ENCODE results near the gene BMPR1B.

The BMPR1B gene

GRCh38 chr4:95198961-95199360 is 441.2 kb downstream of the BMPR1B start:
- DNase-seq: no peak

DNA sequence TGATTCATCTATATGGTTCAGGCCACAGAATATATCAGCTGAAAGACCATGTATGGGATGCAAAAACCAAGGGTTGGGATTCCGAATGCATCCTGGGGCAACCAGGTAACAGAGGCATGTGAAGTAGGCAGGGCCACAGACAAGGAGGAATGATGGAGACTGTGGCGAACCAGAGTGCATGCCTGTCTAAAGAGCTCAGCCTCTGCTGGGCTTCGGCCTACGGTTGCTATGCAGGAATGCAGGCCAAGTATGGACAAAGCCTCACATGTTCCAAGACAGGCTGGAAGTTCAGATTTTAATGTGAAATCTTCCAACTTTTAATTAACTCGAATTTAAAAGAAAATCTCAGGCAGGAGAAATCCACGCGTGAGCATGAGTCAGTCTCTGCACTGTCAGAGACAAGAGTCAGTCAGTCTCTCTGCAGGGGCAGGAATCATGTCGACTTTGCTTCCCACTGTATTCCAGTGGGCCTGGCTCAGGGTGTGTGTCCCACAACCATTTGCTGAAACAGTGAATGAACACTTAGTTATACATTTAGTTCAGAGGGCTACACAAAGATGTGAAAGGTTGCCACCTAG is 446.6 kb downstream of the BMPR1B start:
- DNase-seq: no peak

GRCh38 chr4:95204873-95205272 is 447.1 kb downstream of the BMPR1B start:
- no peak for DNase-seq
